HepG2 (cell line): Measurements from ENCODE around the gene ALG9. TPM values are rescaled to one million over a fixed set of nuclear protein-coding genes. Genes with fewer than 3 reads are reported as not detected.
A peak's percentile ranks its signal among the peaks of the same experiment; 100 is the strongest.

Experiments
- AHDC1 ChIP-seq: sonication (generic); formaldehyde crosslinking; IDR thresholded peaks from 2 replicates; pipeline ENCODE4 v1.5.1; 2020; ENCODE audit warnings: mild to moderate bottlenecking, missing genetic modification reagents, borderline replicate concordance
- GLMP ChIP-seq: sonication (generic); formaldehyde crosslinking; IDR thresholded peaks from 2 replicates; pipeline ENCODE4 v1.9.0; 2021; ENCODE audit warnings: missing genetic modification reagents, mild to moderate bottlenecking, borderline replicate concordance
- LRRFIP1 ChIP-seq: sonication (generic); formaldehyde crosslinking; conservative IDR thresholded peaks from 2 replicates; pipeline ENCODE4 v1.4.0; 2020; ENCODE audit warnings: missing genetic modification reagents
- MEIS1 ChIP-seq: sonication (generic); formaldehyde crosslinking; IDR thresholded peaks from 2 replicates; pipeline ENCODE4 v1.9.0; 2021; ENCODE audit warnings: mild to moderate bottlenecking, missing genetic modification reagents, moderate library complexity, borderline replicate concordance
- MIER2 ChIP-seq: IDR thresholded peaks from 2 replicates; pipeline ENCODE4 v1.6.1; 2016; ENCODE audit warnings: missing biosample characterization, missing genetic modification reagents
- MNT ChIP-seq: fragments of 450-650 bp; IDR thresholded peaks from 2 replicates; pipeline ENCODE4 v1.6.1; 2016
- NFATC3 ChIP-seq: sonication (generic); formaldehyde crosslinking; IDR thresholded peaks from 2 replicates; pipeline ENCODE4 v1.5.1; 2020; ENCODE audit warnings: mild to moderate bottlenecking, missing genetic modification reagents
- ZBTB25 ChIP-seq: IDR thresholded peaks from 2 replicates; pipeline ENCODE4 v1.6.1; 2018; ENCODE audit warnings: missing genetic modification reagents
- ZBTB7A ChIP-seq: sonication (generic); formaldehyde crosslinking; IDR thresholded peaks from 2 replicates; pipeline ENCODE4 v1.8.0; 2022; ENCODE audit warnings: mild to moderate bottlenecking, missing genetic modification reagents
- ZNF20 ChIP-seq: sonication (generic); formaldehyde crosslinking; IDR thresholded peaks from 2 replicates; pipeline ENCODE4 v1.4.0; 2020; ENCODE audit warnings: mild to moderate bottlenecking, moderate library complexity, missing genetic modification reagents
- ZNF264 ChIP-seq: sonication (generic); formaldehyde crosslinking; IDR thresholded peaks from 2 replicates; pipeline ENCODE4 v1.4.0; 2020; ENCODE audit warnings: missing genetic modification reagents
- ZNF33A ChIP-seq: sonication (generic); formaldehyde crosslinking; IDR thresholded peaks from 2 replicates; pipeline ENCODE4 v1.5.1; 2020; ENCODE audit warnings: missing genetic modification reagents, mild to moderate bottlenecking, moderate library complexity, borderline replicate concordance
- ZNF580 ChIP-seq: IDR thresholded peaks from 2 replicates; pipeline ENCODE4 v1.6.1; 2016; ENCODE audit warnings: low read depth, borderline replicate concordance
- ZNF703 ChIP-seq: sonication (generic); formaldehyde crosslinking; IDR thresholded peaks from 2 replicates; pipeline ENCODE4 v1.5.1; 2020; ENCODE audit warnings: missing genetic modification reagents, mild to moderate bottlenecking, moderate library complexity, borderline replicate concordance
- ZZZ3 ChIP-seq: sonication (generic); formaldehyde crosslinking; IDR thresholded peaks from 2 replicates; pipeline ENCODE4 v1.4.0; 2020; ENCODE audit warnings: missing genetic modification reagents, mild to moderate bottlenecking, borderline replicate concordance
- polyA plus RNA-seq, 8 experiments: library from polyadenylated mRNA; depleted of rRNA in 3 of 8; stranded (reverse) in 7 of 8; unstranded in 1 of 8; fragments of >200 nt; fragmentation: Illumina TruSeq in 4 of 8; extraction: Trizol in 4 of 8; gene quantifications; 2 replicates each; pipeline versions ENCODE4 v1.2.1 to v1.2.3, GENCODE V29; 2011 to 2016; ENCODE audit warnings: low read depth in 4 of 8, missing spikeins in 1 of 8, mixed read lengths in 1 of 8; ENCODE audit not compliant: insufficient read depth in 1 of 8
- total RNA-seq, 5 experiments: library from RNA; depleted of rRNA; stranded (reverse); fragments of >200 nt; fragmentation: Illumina TruSeq; extraction: Trizol; gene quantifications; 2 replicates each; pipeline ENCODE4 v1.2.3, GENCODE V29; 2016; ENCODE audit warnings: low read depth in 1 of 5

Gene ALG9
- total and polyA plus RNA-seq, 2 of the 13 experiments (the other 11 are each of a cell fraction or from before 2014, with no cell fraction given): 39.4 to 40.6 TPM

GRCh38 chr11:111878849-111879636 is 7.7 kb upstream of the ALG9 start, which contains the start of the genes CFAP68 and FDXACB1 (continued):
- no peak; the same call in 1 of the 2 replicates for TF ChIP-seq NFATC3 (CRISPR knock-in tag)
- no peak for TF ChIP-seq LRRFIP1
- no peak for TF ChIP-seq ZBTB7A (CRISPR knock-in tag)
- TF ChIP-seq MEIS1 (CRISPR knock-in tag): peak; percentile 71; the same call in 1 of the 2 replicates
- TF ChIP-seq ZBTB25 (CRISPR knock-in tag): peak; percentile 97
- no peak; the same call in 1 of the 2 replicates for TF ChIP-seq ZNF703 (CRISPR knock-in tag)
- peak; percentile 26 for TF ChIP-seq MNT
- TF ChIP-seq ZNF580 (CRISPR knock-in tag): peak; percentile 47; the same call in 1 of the 2 replicates
- peak; percentile 61; the same call in 1 of the 2 replicates for TF ChIP-seq AHDC1 (CRISPR knock-in tag)
- peak; percentile 60 for TF ChIP-seq MIER2 (CRISPR knock-in tag)
- no peak; the same call in none of the 2 replicates for TF ChIP-seq ZZZ3 (CRISPR knock-in tag)
- no peak for TF ChIP-seq ZNF33A (CRISPR knock-in tag)
- peak; percentile 46; the same call in 1 of the 2 replicates for TF ChIP-seq ZNF264 (CRISPR knock-in tag)
- TF ChIP-seq ZNF20: no peak
- TF ChIP-seq GLMP: no peak
